Measurements from ENCODE around the gene HTT. TPM values are rescaled to one million over a fixed set of nuclear protein-coding genes. Genes with fewer than 3 reads are reported as not detected.

HTT gene
- total RNA-seq, 6 experiments from 2014 or later, result 38.1 to 52.0 (median 47.8) TPM

DNA sequence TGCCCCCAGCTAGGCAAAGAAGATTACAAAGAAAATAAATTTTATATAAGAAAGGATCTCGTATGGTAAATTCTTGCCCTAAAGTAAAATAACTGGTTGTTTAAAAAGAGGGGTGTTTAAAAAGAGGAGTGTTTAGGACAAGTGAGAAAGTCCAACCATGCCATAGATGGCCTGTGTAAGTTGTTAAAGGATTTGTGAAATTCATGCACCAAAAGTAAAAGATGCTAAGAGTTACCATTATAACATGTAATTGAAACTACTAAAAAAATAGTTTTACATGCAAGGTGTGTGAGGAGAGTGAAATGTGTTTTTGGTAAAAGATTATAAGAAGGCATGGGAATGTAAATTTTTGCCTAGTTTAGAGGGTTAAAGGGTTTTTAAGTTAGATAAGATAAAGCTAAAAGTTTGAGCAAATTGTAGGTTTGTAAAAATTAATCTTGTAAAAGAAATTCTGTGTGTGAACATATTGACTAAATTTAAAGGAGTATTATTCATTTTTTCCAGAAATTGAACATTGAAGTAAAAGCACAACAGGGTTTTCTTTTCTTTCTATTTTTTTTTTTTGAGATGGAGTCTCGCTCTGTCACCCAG is 20.2 kb upstream of the HTT start:
- Mint-ChIP-seq H3K27ac (no peak overlapping the region), H3K4me1 (ENCODE audit: low read depth) (no peaks in the 10 kb centered on the region), H3K9me3 (peaks cover 31% of the 10 kb centered on the region), H3K36me3 (ENCODE audit: low read depth) (peaks cover 15% of the 10 kb centered on the region), H3K4me3 (no peak overlapping the region), H3K27me3 (ENCODE audit: insufficient read depth) (peaks cover 18% of the 10 kb centered on the region)
- DNase-seq, result no peak
- TF ChIP-seq, protein P1, sequence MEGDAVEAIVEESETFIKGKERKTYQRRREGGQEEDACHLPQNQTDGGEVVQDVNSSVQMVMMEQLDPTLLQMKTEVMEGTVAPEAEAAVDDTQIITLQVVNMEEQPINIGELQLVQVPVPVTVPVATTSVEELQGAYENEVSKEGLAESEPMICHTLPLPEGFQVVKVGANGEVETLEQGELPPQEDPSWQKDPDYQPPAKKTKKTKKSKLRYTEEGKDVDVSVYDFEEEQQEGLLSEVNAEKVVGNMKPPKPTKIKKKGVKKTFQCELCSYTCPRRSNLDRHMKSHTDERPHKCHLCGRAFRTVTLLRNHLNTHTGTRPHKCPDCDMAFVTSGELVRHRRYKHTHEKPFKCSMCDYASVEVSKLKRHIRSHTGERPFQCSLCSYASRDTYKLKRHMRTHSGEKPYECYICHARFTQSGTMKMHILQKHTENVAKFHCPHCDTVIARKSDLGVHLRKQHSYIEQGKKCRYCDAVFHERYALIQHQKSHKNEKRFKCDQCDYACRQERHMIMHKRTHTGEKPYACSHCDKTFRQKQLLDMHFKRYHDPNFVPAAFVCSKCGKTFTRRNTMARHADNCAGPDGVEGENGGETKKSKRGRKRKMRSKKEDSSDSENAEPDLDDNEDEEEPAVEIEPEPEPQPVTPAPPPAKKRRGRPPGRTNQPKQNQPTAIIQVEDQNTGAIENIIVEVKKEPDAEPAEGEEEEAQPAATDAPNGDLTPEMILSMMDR (IDR thresholded peaks at IDR 0.05), result no peak

- TF ChIP-seq, protein P1 (IDR thresholded peaks at IDR 0.05), result no peak
These were observed 14.5 kb upstream of the HTT start for GRCh38 chr4:3059943-3060342.

GRCh38 chr4:3060946-3061345 is 13.5 kb upstream of the HTT start:
- Mint-ChIP-seq H3K27ac (no peak overlapping the region), H3K27me3 (ENCODE audit: insufficient read depth) (peaks cover 24% of the 10 kb centered on the region)

More at GRCh38 chr4:3059943-3060342, 14.5 kb upstream of the HTT start:
- H3K36me3 Mint-ChIP-seq (ENCODE audit: low read depth), result peaks cover 14% of the 10 kb centered on the region
- no peak for DNase-seq
- H3K9me3 Mint-ChIP-seq, result peaks cover 20% of the 10 kb centered on the region
- no peak overlapping the region for H3K4me3 Mint-ChIP-seq
- peaks cover 24% of the 10 kb centered on the region for H3K27me3 Mint-ChIP-seq (ENCODE audit: insufficient read depth)
- peaks cover 9% of the 10 kb centered on the region for H3K4me1 Mint-ChIP-seq (ENCODE audit: low read depth)
- no peak overlapping the region for H3K27ac Mint-ChIP-seq

GRCh38 chr4:3062471-3062870 is 12.0 kb upstream of the HTT start:
- no peak overlapping the region for H3K4me3 Mint-ChIP-seq
- peaks cover 9% of the 10 kb centered on the region for H3K4me1 Mint-ChIP-seq (ENCODE audit: low read depth)
- H3K36me3 Mint-ChIP-seq (ENCODE audit: low read depth), result 0 out of 2 replicates have a peak, but pooled peaks cover 4% of the 10 kb centered on the region
- TF ChIP-seq, protein P1 (IDR thresholded peaks at IDR 0.05), result no peak
- no peaks in the 10 kb centered on the region for H3K9me3 Mint-ChIP-seq
- no peak overlapping the region for H3K27ac Mint-ChIP-seq
- peaks cover 22% of the 10 kb centered on the region for H3K27me3 Mint-ChIP-seq (ENCODE audit: insufficient read depth)
- peak; percentile 19 for DNase-seq

More at GRCh38 chr4:3060946-3061345, 13.5 kb upstream of the HTT start:
- H3K9me3 Mint-ChIP-seq, result peaks cover 13% of the 10 kb centered on the region
- DNase-seq, result no peak
- no peak overlapping the region for H3K4me3 Mint-ChIP-seq
- H3K36me3 Mint-ChIP-seq (ENCODE audit: low read depth), result peaks cover 7% of the 10 kb centered on the region
- H3K4me1 Mint-ChIP-seq (ENCODE audit: low read depth), result peaks cover 9% of the 10 kb centered on the region
- TF ChIP-seq, protein P1 (IDR thresholded peaks at IDR 0.05), result no peak

DNA sequence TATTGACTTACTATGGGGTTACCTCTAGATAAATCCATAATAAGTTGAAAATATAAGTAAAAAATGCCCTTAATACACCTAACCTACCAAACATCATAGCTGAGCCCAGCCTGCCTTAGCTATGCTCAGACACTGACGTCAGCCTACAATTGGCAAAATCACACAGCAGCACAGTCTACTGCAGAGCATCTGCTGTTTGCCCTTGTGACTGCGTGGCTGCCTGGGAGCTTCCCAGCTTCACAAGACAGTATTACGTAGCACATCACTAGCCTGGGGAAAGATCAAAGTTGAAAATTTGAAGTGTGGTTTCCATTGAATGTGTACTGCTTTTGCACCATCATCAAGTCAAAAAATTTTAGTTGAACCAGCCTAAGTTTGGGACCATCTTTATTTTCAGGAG is 8.9 kb upstream of the HTT start:
- Mint-ChIP-seq H3K4me1 (ENCODE audit: low read depth) (peaks cover 10% of the 10 kb centered on the region), H3K27ac (no peak overlapping the region), H3K27me3 (ENCODE audit: insufficient read depth) (peaks cover 17% of the 10 kb centered on the region), H3K36me3 (ENCODE audit: low read depth) (0 out of 2 replicates have a peak, but pooled peaks cover 4% of the 10 kb centered on the region), H3K4me3 (no peak overlapping the region), H3K9me3 (no peaks in the 10 kb centered on the region)
- DNase-seq, result no peak
- TF ChIP-seq, protein P1 (IDR thresholded peaks at IDR 0.05), result no peak
